Activated CD4-positive, alpha-beta T cell treated with anti-CD3 and anti-CD28 coated beads, Interleukin-2, amount 10 ng/mL, durations not matched to agents 7 days and 5 days (primary cell): ENCODE measurements around the gene IL1RAP. TPM values are rescaled to one million over a fixed set of nuclear protein-coding genes. Genes with fewer than 3 reads are reported as not detected.

ENCODE experiments used
- CTCF ChIA-PET: fragments of 350-600 bp; sonication (Branson Sonifier 250); formaldehyde crosslinking; loops from one replicate; lab custom pipeline; 2021; ENCODE audit warnings: antibody characterized with exemption; lab: Charles Lee
- POLR2A ChIA-PET: fragments of 350-600 bp; sonication (Branson Sonifier 250); formaldehyde crosslinking; loops from one replicate; lab custom pipeline; 2021; ENCODE audit warnings: antibody characterized with exemption; lab: Charles Lee
- DNase-seq: peaks from one replicate; pipeline ENCODE4 v3.0.0-alpha.2; 2020
- H3K27ac Mint-ChIP-seq: one replicate; pipeline ENCODE4 v1.8.0; 2021; ENCODE audit warnings: mild to moderate bottlenecking, moderate library complexity, mixed read lengths
- H3K27me3 Mint-ChIP-seq: one replicate; pipeline ENCODE4 v1.8.0; 2021; ENCODE audit warnings: mixed read lengths
- H3K36me3 Mint-ChIP-seq: one replicate; pipeline ENCODE4 v1.8.0; 2021; ENCODE audit warnings: low read depth, mixed read lengths
- H3K4me1 Mint-ChIP-seq: one replicate; pipeline ENCODE4 v1.8.0; 2021; ENCODE audit warnings: mixed read lengths
- H3K4me3 Mint-ChIP-seq: one replicate; pipeline ENCODE4 v1.8.0; 2021; ENCODE audit warnings: mild to moderate bottlenecking, moderate library complexity, mixed read lengths
- H3K9me3 Mint-ChIP-seq: one replicate; pipeline ENCODE4 v1.8.0; 2021; ENCODE audit warnings: mixed read lengths
- total RNA-seq, 2 experiments: library from RNA; stranded (reverse); gene quantifications; one replicate each; pipeline ENCODE4 v1.2.3, GENCODE V29; 2021

Gene IL1RAP
- total RNA-seq, 2 experiments from 2014 or later = 7.2 to 8.2 TPM

GRCh38 chr3:190495354-190495753, 18.5 kb upstream of the IL1RAP start:
- Mint-ChIP-seq H3K27me3 (peaks cover 55% of the 10 kb centered on the region), H3K4me3 (no peak overlapping the region), H3K9me3 (no peaks in the 10 kb centered on the region), H3K27ac (no peak overlapping the region), H3K4me1 (peaks cover 9% of the 10 kb centered on the region), H3K36me3 (peaks cover 3% of the 10 kb centered on the region)
- ChIA-PET CTCF (interaction anchor here (1.0 kb wide), 1 partner anchor 40 kb away, joined by 3 read pairs; no protein-coding TSS in a partner anchor), POLR2A (no interaction called here)
- DNase-seq = no peak

- POLR2A ChIA-PET = no interaction called here
- H3K4me1 Mint-ChIP-seq = peaks cover 9% of the 10 kb centered on the region
- no peak for DNase-seq
These were observed 18.1 kb upstream of the IL1RAP start for GRCh38 chr3:190495796-190496195.

GRCh38 chr3:190496859-190497258, 17.0 kb upstream of the IL1RAP start:
- ChIA-PET POLR2A (no interaction called here), CTCF (no interaction called here)
- H3K27me3 Mint-ChIP-seq = peaks cover 50% of the 10 kb centered on the region

More at GRCh38 chr3:190495796-190496195, 18.1 kb upstream of the IL1RAP start:
- Mint-ChIP-seq H3K27ac (no peak overlapping the region), H3K9me3 (no peaks in the 10 kb centered on the region), H3K4me3 (no peak overlapping the region), H3K36me3 (peaks cover 3% of the 10 kb centered on the region), H3K27me3 (peaks cover 56% of the 10 kb centered on the region)
- CTCF ChIA-PET = interaction anchor here (1.0 kb wide), 1 partner anchor 40 kb away, joined by 3 read pairs; no protein-coding TSS in a partner anchor

GRCh38 chr3:190497811-190498210, 16.1 kb upstream of the IL1RAP start:
- Mint-ChIP-seq H3K27me3 (peaks cover 43% of the 10 kb centered on the region), H3K9me3 (no peaks in the 10 kb centered on the region)
- POLR2A ChIA-PET = no interaction called here

More at GRCh38 chr3:190496859-190497258, 17.0 kb upstream of the IL1RAP start:
- H3K27ac Mint-ChIP-seq = no peak overlapping the region
- peaks cover 3% of the 10 kb centered on the region for H3K4me1 Mint-ChIP-seq
- peaks cover 3% of the 10 kb centered on the region for H3K36me3 Mint-ChIP-seq
- no peak overlapping the region for H3K4me3 Mint-ChIP-seq
- H3K9me3 Mint-ChIP-seq = no peaks in the 10 kb centered on the region
- DNase-seq = no peak

GRCh38 chr3:190498293-190498692, 15.6 kb upstream of the IL1RAP start:
- ChIA-PET POLR2A (no interaction called here), CTCF (no interaction called here)
- Mint-ChIP-seq H3K27ac (no peak overlapping the region), H3K27me3 (peaks cover 41% of the 10 kb centered on the region), H3K9me3 (no peaks in the 10 kb centered on the region), H3K4me1 (no peaks in the 10 kb centered on the region), H3K36me3 (peaks cover 3% of the 10 kb centered on the region), H3K4me3 (no peak overlapping the region)
- DNase-seq = no peak

More at GRCh38 chr3:190497811-190498210, 16.1 kb upstream of the IL1RAP start:
- CTCF ChIA-PET = no interaction called here
- Mint-ChIP-seq H3K4me3 (no peak overlapping the region), H3K36me3 (peaks cover 3% of the 10 kb centered on the region), H3K27ac (no peak overlapping the region), H3K4me1 (no peaks in the 10 kb centered on the region)
- no peak for DNase-seq

GRCh38 chr3:190499122-190499521, 14.8 kb upstream of the IL1RAP start:
- H3K27me3 Mint-ChIP-seq = peaks cover 36% of the 10 kb centered on the region

GRCh38 chr3:190502946-190503345, 10.9 kb upstream of the IL1RAP start:
- Mint-ChIP-seq H3K4me1 (no peaks in the 10 kb centered on the region), H3K27me3 (peaks cover 19% of the 10 kb centered on the region), H3K9me3 (no peaks in the 10 kb centered on the region), H3K27ac (no peak overlapping the region), H3K36me3 (no peaks in the 10 kb centered on the region), H3K4me3 (no peak overlapping the region)
- POLR2A ChIA-PET = no interaction called here
- CTCF ChIA-PET = no interaction called here
- DNase-seq = no peak

More at GRCh38 chr3:190499122-190499521, 14.8 kb upstream of the IL1RAP start:
- no peak for DNase-seq
- Mint-ChIP-seq H3K9me3 (no peaks in the 10 kb centered on the region), H3K36me3 (no peaks in the 10 kb centered on the region), H3K4me3 (no peak overlapping the region), H3K4me1 (no peaks in the 10 kb centered on the region), H3K27ac (no peak overlapping the region)
- ChIA-PET POLR2A (no interaction called here), CTCF (interaction anchor here (0.7 to 1.2 kb wide), 2 partner anchors 9 to 95 kb away, joined by 3 to 5 read pairs; no protein-coding TSS in a partner anchor)

- ChIA-PET CTCF (interaction anchor here (1.7 kb wide), 1 partner anchor 10 kb away, joined by 3 read pairs; no protein-coding TSS in a partner anchor), POLR2A (no interaction called here)
- Mint-ChIP-seq H3K9me3 (no peaks in the 10 kb centered on the region), H3K4me3 (no peak overlapping the region), H3K4me1 (no peaks in the 10 kb centered on the region), H3K27me3 (peaks cover 11% of the 10 kb centered on the region), H3K27ac (no peak overlapping the region), H3K36me3 (no peaks in the 10 kb centered on the region)
- no peak for DNase-seq
These were observed 9.3 kb upstream of the IL1RAP start for GRCh38 chr3:190504354-190505125.

- Mint-ChIP-seq H3K27ac (no peak overlapping the region), H3K27me3 (peaks cover 12% of the 10 kb centered on the region), H3K36me3 (no peaks in the 10 kb centered on the region), H3K4me3 (no peak overlapping the region), H3K4me1 (no peaks in the 10 kb centered on the region), H3K9me3 (no peaks in the 10 kb centered on the region)
- CTCF ChIA-PET = interaction anchor here (1.7 kb wide), 1 partner anchor 9 kb away, joined by 3 read pairs; no protein-coding TSS in a partner anchor
- POLR2A ChIA-PET = no interaction called here
- no peak for DNase-seq
These were observed 8.4 kb upstream of the IL1RAP start for GRCh38 chr3:190505381-190506003.

GRCh38 chr3:190506271-190506670, 7.6 kb upstream of the IL1RAP start:
- Mint-ChIP-seq H3K36me3 (no peaks in the 10 kb centered on the region), H3K27me3 (peaks cover 8% of the 10 kb centered on the region), H3K4me1 (no peaks in the 10 kb centered on the region), H3K4me3 (no peak overlapping the region), H3K27ac (no peak overlapping the region), H3K9me3 (no peaks in the 10 kb centered on the region)
- no peak for DNase-seq
- ChIA-PET CTCF (no interaction called here), POLR2A (no interaction called here)

GRCh38 chr3:190512666-190513065, 1.2 kb upstream of the IL1RAP start:
- DNase-seq = no peak
- peaks cover 2% of the 10 kb centered on the region for H3K27me3 Mint-ChIP-seq
- H3K9me3 Mint-ChIP-seq = no peaks in the 10 kb centered on the region
- H3K27ac Mint-ChIP-seq = peak overlapping the region; percentile 92
- ChIA-PET POLR2A (interaction anchor here (1.4 kb wide), 1 partner anchor 64 kb away, joined by 4 read pairs; no protein-coding TSS in a partner anchor), CTCF (interaction anchor here (1.1 to 1.8 kb wide), 5 partner anchors 61 to 187 kb away, joined by 3 to 9 read pairs (median 4); no protein-coding TSS in a partner anchor)
- H3K4me1 Mint-ChIP-seq = peaks cover 32% of the 10 kb centered on the region
- peaks cover 12% of the 10 kb centered on the region for H3K36me3 Mint-ChIP-seq
- H3K4me3 Mint-ChIP-seq = peak overlapping the region; percentile 76

GRCh38 chr3:190514413-190515153, 698 bp downstream of the IL1RAP start:
- Mint-ChIP-seq H3K4me1 (peaks cover 32% of the 10 kb centered on the region), H3K4me3 (peak overlapping the region; percentile 76), H3K27me3 (peaks cover 2% of the 10 kb centered on the region), H3K27ac (peak overlapping the region; percentile 88), H3K9me3 (no peaks in the 10 kb centered on the region), H3K36me3 (peaks cover 23% of the 10 kb centered on the region)
- ChIA-PET CTCF (interaction anchor here (0.7 to 1.8 kb wide), 14 partner anchors 7 to 186 kb away, joined by 3 to 9 read pairs (median 4); no protein-coding TSS in a partner anchor), POLR2A (interaction anchor here (0.7 to 1.4 kb wide), 2 partner anchors 63 to 102 kb away, joined by 4 to 5 read pairs; no protein-coding TSS in a partner anchor)
- DNase-seq = peak; percentile 40
